Spleen (tissue), 11 donors: ENCODE results near the gene IFITM10. TPM values are rescaled to one million over a fixed set of nuclear protein-coding genes. Genes with fewer than 3 reads are reported as not detected.

Experiments
- DNase-seq: peaks from one replicate; pipeline ENCODE4 v3.0.0-alpha.2; 2020
- H3K27ac ChIP-seq, 8 donors: fragments of 200-600 bp; sonication (generic) in 7 of 8; 1 replicate in 4 of 8; 2 replicates in 4 of 8; pipeline versions ENCODE4 v1.5.0 to v1.8.0; 2016 to 2021; ENCODE audit warnings: inconsistent platforms in 4 of 8, mild to moderate bottlenecking in 4 of 8, moderate library complexity in 1 of 8
- H3K27me3 ChIP-seq, 7 donors: fragments of 200-600 bp; sonication (generic) in 6 of 7; replicated peaks in 1 of 7; 1 replicate in 4 of 7; 2 replicates in 3 of 7; pipeline versions ENCODE4 v1.5.0 to v1.8.0; 2016 to 2021; ENCODE audit warnings: inconsistent platforms in 3 of 7, mild to moderate bottlenecking in 1 of 7
- H3K36me3 ChIP-seq, 6 donors: fragments of 200-600 bp; sonication (generic) in 5 of 6; 1 replicate in 4 of 6; 2 replicates in 2 of 6; pipeline versions ENCODE4 v1.5.0 to v1.8.0; 2016 to 2021; ENCODE audit warnings: inconsistent platforms in 2 of 6
- H3K4me1 ChIP-seq, 6 donors: fragments of 200-600 bp; sonication (generic) in 5 of 6; 1 replicate in 3 of 6; 2 replicates in 3 of 6; pipeline versions ENCODE4 v1.5.0 to v1.8.0; 2016 to 2021; ENCODE audit warnings: inconsistent platforms in 3 of 6
- H3K4me3 ChIP-seq, 8 donors: fragments of 200-600 bp; sonication (generic) in 7 of 8; 1 replicate in 4 of 8; 2 replicates in 4 of 8; pipeline versions ENCODE4 v1.5.0 to v1.8.0; 2016 to 2021; ENCODE audit warnings: inconsistent platforms in 4 of 8, mild to moderate bottlenecking in 4 of 8, moderate library complexity in 2 of 8
- H3K9me3 ChIP-seq, 8 donors: fragments of 200-600 bp; sonication (generic) in 7 of 8; 1 replicate in 4 of 8; 2 replicates in 4 of 8; pipeline versions ENCODE4 v1.5.0 to v1.8.0; 2016 to 2021; ENCODE audit warnings: inconsistent platforms in 4 of 8
- CTCF ChIP-seq, 11 experiments: fragments of 200-600 bp in 7 of 11; fragments of 450-650 bp in 4 of 11; sonication (generic) in 4 of 11; IDR thresholded peaks in 8 of 11; conservative IDR thresholded peaks in 3 of 11; 1 replicate in 7 of 11; 2 replicates in 4 of 11; pipeline versions ENCODE4 v1.4.0 to v1.8.0; 2016 to 2021; ENCODE audit warnings: antibody characterized with exemption in 11 of 11, inconsistent platforms in 4 of 11, mild to moderate bottlenecking in 1 of 11
- POLR2A ChIP-seq, 3 donors: fragments of 450-650 bp; IDR thresholded peaks; one replicate each; pipeline ENCODE4 v1.5.1; 2017; ENCODE audit warnings: antibody characterized with exemption in 3 of 3, mild to moderate bottlenecking in 1 of 3
- POLR2AphosphoS5 ChIP-seq, 3 donors: sonication (generic); formaldehyde crosslinking; IDR thresholded peaks; one replicate each; pipeline ENCODE4 v1.5.1; 2017; ENCODE audit warnings: antibody characterized with exemption in 3 of 3
- WGBS, 5 donors: extraction: QIAGEN DNeasy Blood & Tissue Kit in 3 of 5; methylation state at CpG; one replicate each; pipeline versions ENCODE4 v1.1.5 to v1.1.7; 2013 to 2018; 5-methylcytosine and 5-hydroxymethylcytosine counted together
- intact Hi-C: fragments of 100-400 bp; cut with DNase I; formaldehyde crosslinking; loops from one replicate; pipeline ENCODE4 v1.15.0; 2023; ENCODE audit warnings: low total_unique reads
- polyA plus RNA-seq, 3 donors: library from polyadenylated mRNA; stranded (reverse); fragments of 200-250 nt; gene quantifications; one replicate each; pipeline ENCODE4 v1.2.1, GENCODE V29; 2013
- total RNA-seq, 7 donors: library from RNA; depleted of rRNA in 3 of 7; stranded (reverse); fragments of >200 nt in 3 of 7; fragmentation: NEBNext Ultra II Directional in 4 of 7; extraction: Animal tissue kit (Norgen Biotek cat#: 25700) in 4 of 7; gene quantifications; one replicate each; pipeline versions ENCODE4 v1.1.0 to v1.2.1, GENCODE V29; 2016 to 2021
- donor health status: healthy with polysubstance abuse.
- donor health status: DM: no; HTN: no; CAD: no; lungs with moderate emphysema.
- donor health status: DM: no; HTN: no; CAD: no.
- donor health status: Bipolar disorder and iron deficiency.
- donor health status: healthy.
- donor health status: DM: no; HTN: no; CAD: no.
- donor health status: DM: yes; HTN: yes; CAD: no.

IFITM10 gene
- total and polyA plus RNA-seq, 10 donors = 0.80 to 41.6 (median 7.3) TPM

- peaks cover 0 to 30% (median 4%) of the 10 kb centered on the region in 7 donors for H3K27me3 ChIP-seq
- H3K4me3 ChIP-seq = peak overlapping the region in 4 of 8 donors; percentile 7 to 58 (median 19)
- peak overlapping the region in 5 of 8 donors; percentile 17 to 66 (median 48) for H3K27ac ChIP-seq
- intact Hi-C loops = loop anchor here (2.0 to 10.0 kb wide), 3 partner anchors 42 to 461 kb away; no protein-coding TSS in a partner anchor
- TF ChIP-seq CTCF (IDR thresholded peaks at IDR 0.05 in 8 of 11, conservative IDR thresholded peaks at IDR 0.05 in 3 of 11) (peak; percentile 89 to 99 (median 95)), POLR2AphosphoS5 (IDR thresholded peaks at IDR 0.05) (peak; percentile 40 to 80 (median 72)), POLR2A (IDR thresholded peaks at IDR 0.05) (no peak)
- DNase-seq = peak; percentile 98
- no peaks in the 10 kb centered on the region for H3K36me3 ChIP-seq
- WGBS, 5 donors = 45 to 54% (median 47%) methylated on average over 39 to 45 of the region's 45 CpGs
- H3K9me3 ChIP-seq = no peaks in the 10 kb centered on the region
- H3K4me1 ChIP-seq = peaks cover 10 to 27% (median 19%) of the 10 kb centered on the region in 6 donors
Observed at GRCh38 chr11:1694064-1694845, 56.1 kb downstream of the IFITM10 start.

DNA sequence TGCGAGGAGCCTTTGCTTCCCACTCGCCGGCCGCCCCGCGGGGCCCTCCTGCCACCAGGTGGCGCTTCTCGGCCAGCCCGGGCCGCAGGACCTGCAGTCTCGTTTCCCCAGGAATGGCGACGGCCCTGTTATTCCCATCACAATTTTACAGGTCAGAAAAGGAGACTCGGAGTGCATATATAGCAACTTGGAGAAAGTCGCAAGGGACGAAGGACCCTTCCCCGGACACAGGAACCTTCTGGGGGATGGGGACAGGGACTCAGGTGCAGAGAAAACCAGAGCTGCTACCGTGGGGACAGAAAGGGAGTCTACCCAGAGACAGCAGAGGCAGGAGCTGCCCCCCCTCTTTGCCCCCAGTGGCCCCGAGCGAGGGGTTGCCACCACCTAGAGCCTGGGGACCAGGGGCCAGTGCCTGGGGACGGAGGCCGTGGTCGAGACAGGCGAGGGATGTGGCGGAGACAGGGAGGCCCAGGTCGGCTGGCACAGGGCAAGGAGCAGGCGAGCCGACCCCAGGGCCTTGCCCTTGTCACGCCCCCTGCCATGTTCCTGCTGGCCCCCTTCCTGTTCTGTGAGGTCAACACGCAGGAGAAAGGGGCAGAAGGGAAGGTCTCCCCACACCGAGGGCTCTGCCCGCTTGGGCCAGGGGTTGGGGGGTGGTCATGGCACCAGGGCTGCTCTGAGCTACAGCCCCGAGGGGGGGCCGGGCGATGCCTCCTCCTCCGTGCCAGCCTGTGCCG, 56.9 kb downstream of the IFITM10 start:
- H3K27me3 ChIP-seq = peaks cover 0 to 32% (median 4%) of the 10 kb centered on the region in 7 donors
- peak overlapping the region in 4 of 8 donors; percentile 7 to 58 (median 19) for H3K4me3 ChIP-seq
- peak; percentile 94 for DNase-seq
- H3K36me3 ChIP-seq = no peaks in the 10 kb centered on the region
- WGBS, 5 donors = 4 to 15% (median 12%) methylated on average over 28 to 37 of the region's 37 CpGs
- intact Hi-C loops = loop anchor here (2.0 to 10.0 kb wide), 3 partner anchors 41 to 461 kb away; no protein-coding TSS in a partner anchor
- TF ChIP-seq POLR2A (IDR thresholded peaks at IDR 0.05) (no peak), POLR2AphosphoS5 (IDR thresholded peaks at IDR 0.05) (peak in 2 of 3 donors; percentile 47 to 62), CTCF (IDR thresholded peaks at IDR 0.05 in 8 of 11, conservative IDR thresholded peaks at IDR 0.05 in 3 of 11) (peak; percentile 67 to 96 (median 85))
- H3K27ac ChIP-seq = peak overlapping the region in 6 of 8 donors; percentile 17 to 66 (median 48)
- peaks cover 10 to 29% (median 19%) of the 10 kb centered on the region in 6 donors for H3K4me1 ChIP-seq
- no peaks in the 10 kb centered on the region for H3K9me3 ChIP-seq

DNA sequence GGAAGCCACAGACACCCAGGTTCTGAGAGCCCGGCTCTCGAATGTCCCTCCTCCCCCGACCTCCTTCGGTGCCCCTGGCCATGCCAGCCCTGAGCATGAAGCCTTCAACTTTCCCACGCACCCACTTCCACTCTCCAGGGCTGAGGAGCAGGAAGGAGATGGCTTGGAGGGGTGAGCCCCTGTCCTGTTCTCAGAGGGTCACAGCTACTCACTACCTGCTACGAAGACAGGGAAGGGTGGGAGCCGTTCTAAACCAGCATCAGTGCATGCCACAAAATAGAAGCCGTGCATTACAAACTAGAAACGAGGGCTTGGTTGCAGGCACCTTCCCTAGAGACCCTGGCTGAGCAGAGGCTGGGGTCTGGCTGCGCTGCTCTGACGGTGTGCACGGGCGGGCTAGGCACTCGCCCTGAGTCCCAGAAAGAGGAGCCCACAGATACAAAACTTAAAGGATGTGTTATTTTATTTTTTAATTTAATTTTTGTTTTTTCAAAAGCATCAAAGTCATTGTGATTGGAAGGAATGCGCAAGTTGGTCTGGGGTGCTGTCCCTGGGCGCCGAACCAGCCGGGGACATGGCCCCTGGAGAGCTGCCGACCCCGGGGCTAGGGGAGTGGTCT, 57.6 kb downstream of the IFITM10 start:
- 42 to 58% (median 50%) methylated on average over 20 of the region's 20 CpGs for WGBS, 5 donors
- no peaks in the 10 kb centered on the region for H3K36me3 ChIP-seq
- TF ChIP-seq CTCF (IDR thresholded peaks at IDR 0.05 in 8 of 11, conservative IDR thresholded peaks at IDR 0.05 in 3 of 11) = no peak
- TF ChIP-seq POLR2A (IDR thresholded peaks at IDR 0.05) = no peak
- H3K27ac ChIP-seq = peak overlapping the region in 1 of 8 donors; percentile 31
- no peak for DNase-seq
- peak overlapping the region in 3 of 8 donors; percentile 17 to 58 (median 21) for H3K4me3 ChIP-seq
- peaks cover 0 to 32% (median 4%) of the 10 kb centered on the region in 7 donors for H3K27me3 ChIP-seq
- peaks cover 10 to 29% (median 19%) of the 10 kb centered on the region in 6 donors for H3K4me1 ChIP-seq
- H3K9me3 ChIP-seq = no peaks in the 10 kb centered on the region
- intact Hi-C loops = loop anchor here (5.0 to 10.0 kb wide), 2 partner anchors 41 to 462 kb away; no protein-coding TSS in a partner anchor
